MG63 (cell line): ENCODE data around the gene RAB3C. TPM values are rescaled to one million over a fixed set of nuclear protein-coding genes. Genes with fewer than 3 reads are reported as not detected.

Source experiments
- total RNA-seq: library from RNA; depleted of rRNA; stranded (reverse); fragments of >200 nt; shearing (Covaris generic); gene quantifications from 2 replicates; pipeline ENCODE4 v1.2.3, GENCODE V29; 2014; ENCODE audit warnings: low replicate concordance; rRNA removed

The RAB3C gene
- total RNA-seq, 1 experiment from 2014 or later: not detected

Other genes starting within 250 kb of the RAB3C start
- 445 and 575 TPM in 2 replicates for gene PLK2, start 123.0 kb upstream of the RAB3C start, total RNA-seq
- not detected in 2 replicates for gene GAPT, start 91.6 kb upstream of the RAB3C start, total RNA-seq